GM23248 (cell line): Measurements from ENCODE around the gene SPTBN4.
A peak's percentile ranks its signal among the peaks of the same experiment; 100 is the strongest.

Source experiments
- EZH2 ChIP-seq: fragments of 200-600 bp; sonication (generic); IDR thresholded peaks from 2 replicates; pipeline ENCODE4 v1.6.1; 2018; ENCODE audit warnings: antibody characterized with exemption, mild to moderate bottlenecking; ENCODE audit not compliant: insufficient read depth, poor library complexity, severe bottlenecking
- EZH2phosphoT487 ChIP-seq: fragments of 200-600 bp; sonication (generic); IDR thresholded peaks from 2 replicates; pipeline ENCODE4 v1.6.1; 2018; ENCODE audit warnings: antibody characterized with exemption, moderate library complexity, mild to moderate bottlenecking, low read depth; ENCODE audit not compliant: insufficient read depth

DNA sequence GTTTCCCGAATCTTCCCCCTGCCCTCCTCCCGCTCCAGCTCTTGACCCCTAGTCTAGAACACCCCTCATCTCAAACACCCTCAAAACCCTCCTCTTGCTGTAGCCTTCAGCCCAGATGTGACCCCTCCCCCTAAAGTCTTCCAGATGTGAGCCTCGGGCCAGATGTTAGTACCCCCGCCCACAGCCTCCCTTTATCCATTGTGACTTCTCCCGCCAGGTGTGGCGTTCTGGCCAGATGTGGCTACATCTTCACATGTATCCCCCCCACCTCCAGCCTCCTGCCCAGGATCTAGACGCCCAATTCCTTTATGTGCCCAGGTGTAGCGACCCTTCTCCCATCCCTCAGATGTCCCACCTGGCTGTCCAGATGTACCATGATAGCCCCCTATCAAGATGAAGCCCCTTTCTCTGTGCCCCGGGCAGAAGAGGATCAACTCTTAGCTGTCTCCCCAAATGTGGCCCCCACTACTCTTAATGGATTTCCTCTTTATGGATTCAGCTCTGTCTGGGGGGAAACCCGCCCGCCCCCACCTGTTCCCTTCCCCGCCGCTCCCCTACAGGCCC lies 133.9 kb downstream of the SPTBN4 start:
- TF ChIP-seq EZH2phosphoT487 (no peak), EZH2 (peak; percentile 75)
